Activated T-helper 1 cell treated with anti-CD3 and anti-CD28 coated beads, Interleukin-12 subunit alpha, Interleukin-12 subunit beta, Interleukin-2, Interleukin-4 antibody, amounts not matched to agents 30 ng/mL and 10 ng/mL and 1 ng/mL, durations not matched to agents 14 hours and 24 hours and 36 hours (primary cell): ENCODE data around the gene NPAS2. TPM values are rescaled to one million over a fixed set of nuclear protein-coding genes. Genes with fewer than 3 reads are reported as not detected.

Experiments used
- DNase-seq: peaks from one replicate; pipeline ENCODE4 v3.0.0; 2021; ENCODE audit warnings: low spot score
- H3K27ac Mint-ChIP-seq: one replicate; pipeline ENCODE4 v1.8.0; 2021; ENCODE audit warnings: mild to moderate bottlenecking, mixed read lengths
- H3K27me3 Mint-ChIP-seq: one replicate; pipeline ENCODE4 v1.8.0; 2022; ENCODE audit warnings: mild to moderate bottlenecking, moderate library complexity, mixed read lengths; ENCODE audit not compliant: insufficient read depth
- H3K36me3 Mint-ChIP-seq: one replicate; pipeline ENCODE4 v1.8.0; 2021; ENCODE audit warnings: low read depth, mixed read lengths
- H3K4me1 Mint-ChIP-seq: one replicate; pipeline ENCODE4 v1.8.0; 2021; ENCODE audit warnings: low read depth, mixed read lengths
- H3K4me3 Mint-ChIP-seq: one replicate; pipeline ENCODE4 v1.8.0; 2021; ENCODE audit warnings: mild to moderate bottlenecking, moderate library complexity, mixed read lengths
- H3K9me3 Mint-ChIP-seq: one replicate; pipeline ENCODE4 v1.8.0; 2021; ENCODE audit warnings: mixed read lengths
- intact Hi-C: fragments of 100-400 bp; cut with micrococcal nuclease; formaldehyde crosslinking; loops from one replicate; pipeline ENCODE4 v1.15.1; 2024
- total RNA-seq: library from RNA; stranded (reverse); gene quantifications from 2 replicates; pipeline ENCODE4 v1.2.3, GENCODE V29; 2022

The NPAS2 gene
- total RNA-seq, 1 donor from 2014 or later: 7.5 TPM

GRCh38 chr2:100784681-100785080 lies 35.3 kb upstream of the NPAS2 start:
- no peaks in the 10 kb centered on the region for H3K27me3 Mint-ChIP-seq
- no peaks in the 10 kb centered on the region for H3K4me1 Mint-ChIP-seq
- H3K36me3 Mint-ChIP-seq: no peaks in the 10 kb centered on the region
- intact Hi-C loops: no loop called here
- H3K4me3 Mint-ChIP-seq: no peak overlapping the region
- H3K27ac Mint-ChIP-seq: no peak overlapping the region
- no peak for DNase-seq
- H3K9me3 Mint-ChIP-seq: no peaks in the 10 kb centered on the region

DNA sequence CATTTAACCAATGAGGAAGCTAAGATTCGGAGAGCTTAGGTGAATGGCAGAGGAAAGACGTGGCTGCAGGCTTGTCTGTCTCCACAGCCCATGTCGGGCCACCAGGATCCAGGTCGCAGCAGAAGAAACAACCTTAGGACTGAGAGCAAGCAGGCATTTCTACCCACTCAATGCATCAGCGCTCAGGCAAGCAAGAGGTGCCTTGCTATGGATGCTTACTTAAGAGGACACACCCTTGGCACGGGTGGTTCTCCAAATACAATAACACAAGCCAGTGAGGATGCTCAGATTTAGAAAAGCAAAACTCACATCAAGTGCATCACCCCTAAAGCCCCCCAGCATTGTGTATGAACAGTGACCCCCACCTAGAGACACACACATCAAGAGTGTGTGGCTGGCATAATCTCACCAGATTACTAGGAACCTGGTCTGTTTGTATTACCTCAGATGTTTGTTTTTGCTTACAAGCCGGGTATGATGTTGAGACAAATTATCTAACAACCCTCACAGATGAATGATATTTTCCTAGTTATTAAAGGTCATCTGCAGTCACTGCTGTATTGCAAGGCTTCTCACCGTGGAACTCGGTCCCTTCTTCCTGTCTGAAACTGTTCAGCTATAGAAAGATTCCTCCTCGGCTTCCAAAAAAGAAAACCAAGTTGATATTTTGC lies 34.2 kb upstream of the NPAS2 start:
- intact Hi-C loops: no loop called here
- DNase-seq: no peak

GRCh38 chr2:100786297-100786658 lies 33.7 kb upstream of the NPAS2 start:
- Mint-ChIP-seq H3K9me3 (no peaks in the 10 kb centered on the region), H3K4me3 (no peak overlapping the region), H3K27me3 (no peaks in the 10 kb centered on the region), H3K27ac (no peak overlapping the region), H3K4me1 (no peaks in the 10 kb centered on the region), H3K36me3 (no peaks in the 10 kb centered on the region)
- DNase-seq: no peak
- intact Hi-C loops: no loop called here

More for the DNA sequence above, 34.2 kb upstream of the NPAS2 start:
- Mint-ChIP-seq H3K4me3 (no peak overlapping the region), H3K27me3 (no peaks in the 10 kb centered on the region), H3K9me3 (no peaks in the 10 kb centered on the region), H3K27ac (no peak overlapping the region), H3K4me1 (no peaks in the 10 kb centered on the region), H3K36me3 (no peaks in the 10 kb centered on the region)

DNA sequence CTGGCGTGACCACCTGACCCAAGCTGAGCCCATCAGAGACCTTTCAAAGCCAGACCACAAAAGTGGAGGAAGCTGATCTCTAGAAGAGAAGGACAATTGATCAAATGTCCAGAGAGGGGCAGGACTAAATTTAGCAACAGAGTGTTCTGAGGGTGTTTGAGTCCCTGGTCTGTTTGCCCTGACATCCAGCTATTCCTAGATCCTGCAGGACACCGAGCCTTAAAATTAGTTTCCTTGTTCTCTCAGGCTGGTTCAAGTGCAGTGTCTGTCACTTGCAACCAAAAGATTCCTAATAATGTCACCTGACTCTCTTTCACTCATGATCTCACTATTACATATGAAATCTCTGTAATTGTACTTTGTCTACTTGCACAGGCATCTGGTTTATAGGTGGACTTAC lies 33.0 kb upstream of the NPAS2 start:
- H3K4me1 Mint-ChIP-seq: no peaks in the 10 kb centered on the region
- H3K9me3 Mint-ChIP-seq: no peaks in the 10 kb centered on the region
- H3K4me3 Mint-ChIP-seq: no peak overlapping the region
- H3K27ac Mint-ChIP-seq: no peak overlapping the region
- no peaks in the 10 kb centered on the region for H3K27me3 Mint-ChIP-seq
- H3K36me3 Mint-ChIP-seq: no peaks in the 10 kb centered on the region
- intact Hi-C loops: no loop called here
- DNase-seq: no peak

DNA sequence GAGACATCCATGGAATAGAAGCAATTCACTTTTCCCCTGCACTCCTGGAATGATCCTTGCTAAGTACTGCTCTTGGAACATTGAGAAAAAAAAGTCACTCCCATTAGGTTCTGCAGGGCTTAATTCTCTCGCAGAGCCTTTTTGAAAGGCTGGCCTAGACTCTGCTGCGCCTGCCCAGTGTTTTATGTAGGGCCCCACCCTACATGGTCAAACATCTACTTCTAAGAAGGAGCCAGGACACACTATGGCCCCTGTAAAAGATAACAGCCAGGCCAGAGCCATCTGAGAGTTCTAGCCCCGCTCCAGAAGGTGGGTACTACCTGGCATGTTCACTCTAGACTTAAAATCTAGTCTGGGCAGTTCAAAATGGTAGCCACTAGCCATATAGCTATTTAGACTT lies 30.6 kb upstream of the NPAS2 start:
- Mint-ChIP-seq H3K27ac (no peak overlapping the region), H3K27me3 (no peaks in the 10 kb centered on the region), H3K4me3 (no peak overlapping the region), H3K9me3 (no peaks in the 10 kb centered on the region), H3K36me3 (no peaks in the 10 kb centered on the region), H3K4me1 (no peaks in the 10 kb centered on the region)
- DNase-seq: no peak
- intact Hi-C loops: no loop called here

GRCh38 chr2:100791294-100791935 lies 28.5 kb upstream of the NPAS2 start:
- H3K27me3 Mint-ChIP-seq: peaks cover 4% of the 10 kb centered on the region
- DNase-seq: no peak
- H3K27ac Mint-ChIP-seq: no peak overlapping the region

GRCh38 chr2:100791936-100792308 lies 28.0 kb upstream of the NPAS2 start:
- Mint-ChIP-seq H3K27me3 (peaks cover 4% of the 10 kb centered on the region), H3K4me1 (no peaks in the 10 kb centered on the region), H3K36me3 (no peaks in the 10 kb centered on the region), H3K9me3 (no peaks in the 10 kb centered on the region), H3K27ac (no peak overlapping the region), H3K4me3 (no peak overlapping the region)
- DNase-seq: no peak
- intact Hi-C loops: no loop called here

More at GRCh38 chr2:100791294-100791935, 28.5 kb upstream of the NPAS2 start:
- Mint-ChIP-seq H3K9me3 (no peaks in the 10 kb centered on the region), H3K4me3 (no peak overlapping the region), H3K36me3 (no peaks in the 10 kb centered on the region), H3K4me1 (no peaks in the 10 kb centered on the region)
- intact Hi-C loops: no loop called here

DNA sequence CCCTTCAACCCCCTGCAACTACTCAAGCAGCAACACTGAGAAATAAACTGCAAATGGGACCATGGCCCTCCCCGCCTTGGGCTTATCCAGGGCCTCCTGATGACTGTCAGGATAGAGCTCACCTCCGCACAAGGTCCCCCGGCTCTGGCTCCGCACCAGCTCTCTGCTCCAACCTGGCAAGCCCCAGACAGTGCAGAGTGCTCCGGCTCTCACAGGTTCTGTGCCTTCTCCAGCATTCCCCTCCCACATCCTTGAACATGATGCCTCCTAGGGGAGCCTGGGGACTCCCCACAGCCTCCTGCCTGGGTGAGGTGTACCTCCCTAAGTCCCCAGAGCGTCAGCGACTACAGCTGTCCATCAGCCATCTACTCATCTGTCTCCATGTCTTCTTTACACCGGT lies 26.7 kb upstream of the NPAS2 start:
- no peaks in the 10 kb centered on the region for H3K36me3 Mint-ChIP-seq
- no peak overlapping the region for H3K4me3 Mint-ChIP-seq
- intact Hi-C loops: no loop called here
- H3K4me1 Mint-ChIP-seq: no peaks in the 10 kb centered on the region
- no peak for DNase-seq
- H3K9me3 Mint-ChIP-seq: no peaks in the 10 kb centered on the region
- H3K27ac Mint-ChIP-seq: no peak overlapping the region
- H3K27me3 Mint-ChIP-seq: peaks cover 4% of the 10 kb centered on the region

- Mint-ChIP-seq H3K4me3 (no peak overlapping the region), H3K36me3 (no peaks in the 10 kb centered on the region), H3K9me3 (no peaks in the 10 kb centered on the region), H3K27me3 (peaks cover 4% of the 10 kb centered on the region), H3K4me1 (no peaks in the 10 kb centered on the region), H3K27ac (no peak overlapping the region)
- intact Hi-C loops: no loop called here
- DNase-seq: no peak
Measured at GRCh38 chr2:100793982-100794381, 26.0 kb upstream of the NPAS2 start.

GRCh38 chr2:100796499-100797100 lies 23.3 kb upstream of the NPAS2 start:
- Mint-ChIP-seq H3K27ac (no peak overlapping the region), H3K4me3 (no peak overlapping the region), H3K36me3 (no peaks in the 10 kb centered on the region), H3K27me3 (peaks cover 4% of the 10 kb centered on the region), H3K9me3 (no peaks in the 10 kb centered on the region), H3K4me1 (no peaks in the 10 kb centered on the region)
- no peak for DNase-seq
- intact Hi-C loops: no loop called here

- Mint-ChIP-seq H3K4me3 (no peak overlapping the region), H3K4me1 (no peaks in the 10 kb centered on the region), H3K36me3 (no peaks in the 10 kb centered on the region), H3K27me3 (peaks cover 4% of the 10 kb centered on the region), H3K27ac (no peak overlapping the region), H3K9me3 (no peaks in the 10 kb centered on the region)
- DNase-seq: no peak
- intact Hi-C loops: no loop called here
Measured at GRCh38 chr2:100799686-100800085, 20.3 kb upstream of the NPAS2 start.

- Mint-ChIP-seq H3K9me3 (no peaks in the 10 kb centered on the region), H3K27me3 (no peaks in the 10 kb centered on the region), H3K4me1 (no peaks in the 10 kb centered on the region), H3K36me3 (no peaks in the 10 kb centered on the region), H3K4me3 (no peak overlapping the region), H3K27ac (no peak overlapping the region)
- intact Hi-C loops: no loop called here
- DNase-seq: no peak
Measured at GRCh38 chr2:100800915-100801314, 19.0 kb upstream of the NPAS2 start.

GRCh38 chr2:100801402-100801801 lies 18.5 kb upstream of the NPAS2 start:
- H3K4me3 Mint-ChIP-seq: no peak overlapping the region
- no peaks in the 10 kb centered on the region for H3K27me3 Mint-ChIP-seq
- intact Hi-C loops: no loop called here
- no peak overlapping the region for H3K27ac Mint-ChIP-seq
- no peaks in the 10 kb centered on the region for H3K4me1 Mint-ChIP-seq
- H3K9me3 Mint-ChIP-seq: no peaks in the 10 kb centered on the region
- DNase-seq: no peak
- H3K36me3 Mint-ChIP-seq: no peaks in the 10 kb centered on the region
